GM19240 (cell line): ENCODE measurements around the gene DGCR6L.
"Not testable (repeated sequence)": the region's sequence is repeated elsewhere in the genome, so short reads cannot be mapped to it uniquely, and the experiment has no call there.

ENCODE experiments used
- DNase-seq: peaks from one replicate; pipeline ENCODE4 v3.0.0; 2011; ENCODE audit warnings: low spot score; ENCODE audit not compliant: insufficient read length

Gene DGCR6L

GRCh38 chr22:20292108-20292507 is 27.8 kb downstream of the DGCR6L start:
- DNase-seq, result no peak

GRCh38 chr22:20291604-20292063 is 28.2 kb downstream of the DGCR6L start:
- DNase-seq, result no peak

- DNase-seq, result no peak
Measured at GRCh38 chr22:20291249-20291586, 28.6 kb downstream of the DGCR6L start.

GRCh38 chr22:20290578-20291248 is 29.1 kb downstream of the DGCR6L start:
- DNase-seq, result no peak

- no peak for DNase-seq
Measured at GRCh38 chr22:20290045-20290392, 29.8 kb downstream of the DGCR6L start.

GRCh38 chr22:20289182-20290044 is 30.4 kb downstream of the DGCR6L start:
- DNase-seq, result not testable (repeated sequence)

- not testable (repeated sequence) for DNase-seq
Measured at GRCh38 chr22:20286784-20287423, 33.0 kb downstream of the DGCR6L start.

GRCh38 chr22:20286312-20286660 is 33.6 kb downstream of the DGCR6L start:
- not testable (repeated sequence) for DNase-seq

GRCh38 chr22:20285473-20286311 is 34.2 kb downstream of the DGCR6L start:
- peak; percentile 57 for DNase-seq

- DNase-seq, result no peak
Measured at GRCh38 chr22:20284471-20285086, 35.3 kb downstream of the DGCR6L start.

- no peak for DNase-seq
Measured at GRCh38 chr22:20283674-20284066, 36.2 kb downstream of the DGCR6L start.

GRCh38 chr22:20282901-20283673 is 36.8 kb downstream of the DGCR6L start:
- no peak for DNase-seq

- no peak for DNase-seq
Measured at GRCh38 chr22:20281891-20282290, 38.0 kb downstream of the DGCR6L start.

- DNase-seq, result not testable (repeated sequence)
Measured at GRCh38 chr22:20281473-20281872, 38.4 kb downstream of the DGCR6L start.

GRCh38 chr22:20280866-20281265 is 39.0 kb downstream of the DGCR6L start:
- DNase-seq, result no peak

GRCh38 chr22:20280163-20280562 is 39.7 kb downstream of the DGCR6L start:
- DNase-seq, result not testable (repeated sequence)

- DNase-seq, result no peak
Measured at GRCh38 chr22:20279662-20280134, 40.2 kb downstream of the DGCR6L start.

- DNase-seq, result not testable (repeated sequence)
Measured at GRCh38 chr22:20278726-20279490, 41.0 kb downstream of the DGCR6L start.

GRCh38 chr22:20277936-20278635 is 41.8 kb downstream of the DGCR6L start:
- DNase-seq, result not testable (repeated sequence)
